Suprapubic skin (tissue), 3 donors: ENCODE results near the gene COL4A1.

ENCODE experiments used
- POLR2A ChIP-seq, 2 donors: fragments of 450-650 bp; IDR thresholded peaks; one replicate each; pipeline ENCODE4 v1.6.1; 2017; ENCODE audit warnings: antibody characterized with exemption in 2 of 2, mild to moderate bottlenecking in 2 of 2, moderate library complexity in 2 of 2
- TF ChIP-seq, protein P1 (sequence below), 2 donors: fragments of 200-600 bp in 1 of 2; fragments of 450-650 bp in 1 of 2; sonication (generic) in 1 of 2; IDR thresholded peaks; one replicate each; pipeline ENCODE4 v1.5.1; 2016 to 2019; ENCODE audit warnings: antibody characterized with exemption in 2 of 2, mild to moderate bottlenecking in 1 of 2, moderate library complexity in 1 of 2

DNA sequence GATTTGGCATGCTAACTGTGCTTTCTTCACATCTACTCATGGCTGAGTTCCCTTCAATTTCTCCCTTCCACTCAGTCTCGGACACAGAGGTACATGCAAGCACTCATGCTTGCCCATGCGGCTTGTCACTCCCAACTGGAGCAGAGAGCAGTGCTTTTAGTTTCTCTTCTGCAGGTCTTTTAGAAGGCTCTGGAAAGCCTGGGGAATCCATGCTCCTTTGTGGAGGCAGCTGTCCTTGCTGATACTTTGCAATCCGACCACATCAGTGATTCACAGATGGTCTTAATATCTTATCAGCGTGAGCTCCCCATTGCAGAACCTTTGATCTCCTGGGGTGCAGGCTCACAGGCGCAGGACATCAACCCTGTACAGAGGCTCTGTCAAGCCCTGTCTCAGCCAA, 203.9 kb downstream of the COL4A1 start:
- TF ChIP-seq, protein P1, sequence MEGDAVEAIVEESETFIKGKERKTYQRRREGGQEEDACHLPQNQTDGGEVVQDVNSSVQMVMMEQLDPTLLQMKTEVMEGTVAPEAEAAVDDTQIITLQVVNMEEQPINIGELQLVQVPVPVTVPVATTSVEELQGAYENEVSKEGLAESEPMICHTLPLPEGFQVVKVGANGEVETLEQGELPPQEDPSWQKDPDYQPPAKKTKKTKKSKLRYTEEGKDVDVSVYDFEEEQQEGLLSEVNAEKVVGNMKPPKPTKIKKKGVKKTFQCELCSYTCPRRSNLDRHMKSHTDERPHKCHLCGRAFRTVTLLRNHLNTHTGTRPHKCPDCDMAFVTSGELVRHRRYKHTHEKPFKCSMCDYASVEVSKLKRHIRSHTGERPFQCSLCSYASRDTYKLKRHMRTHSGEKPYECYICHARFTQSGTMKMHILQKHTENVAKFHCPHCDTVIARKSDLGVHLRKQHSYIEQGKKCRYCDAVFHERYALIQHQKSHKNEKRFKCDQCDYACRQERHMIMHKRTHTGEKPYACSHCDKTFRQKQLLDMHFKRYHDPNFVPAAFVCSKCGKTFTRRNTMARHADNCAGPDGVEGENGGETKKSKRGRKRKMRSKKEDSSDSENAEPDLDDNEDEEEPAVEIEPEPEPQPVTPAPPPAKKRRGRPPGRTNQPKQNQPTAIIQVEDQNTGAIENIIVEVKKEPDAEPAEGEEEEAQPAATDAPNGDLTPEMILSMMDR (IDR thresholded peaks at IDR 0.05): no peak
- no peak for TF ChIP-seq POLR2A (IDR thresholded peaks at IDR 0.05)
